Caco-2 (cell line): ENCODE data around the gene ADCY5. TPM values are rescaled to one million over a fixed set of nuclear protein-coding genes. Genes with fewer than 3 reads are reported as not detected.

Experiments used
- BruUV-seq: library from RNA; stranded (reverse); fragments of 400-500 nt; replicated peaks from 2 replicates; lab custom pipeline; 2021; lab: Mats Ljungman, UMichigan
- CTCF ChIA-PET: fragments of 300-600 bp; sonication (Branson Sonifier 250); formaldehyde crosslinking; loops from one replicate; lab custom pipeline; 2022; ENCODE audit warnings: antibody characterized with exemption; lab: Charles Lee
- POLR2A ChIA-PET: fragments of 300-600 bp; sonication (Branson Sonifier 250); formaldehyde crosslinking; loops from one replicate; lab custom pipeline; 2022; ENCODE audit warnings: antibody characterized with exemption; lab: Charles Lee
- DNase-seq, 2 experiments: peaks; one replicate each; pipeline versions ENCODE4 v3.0.0 to v3.0.0-alpha.2; 2020 to 2022
- H3K27me3 ChIP-seq: replicated peaks from 2 replicates; pipeline ENCODE4 v1.6.0; 2011; ENCODE audit warnings: low read length; ENCODE audit not compliant: control insufficient read depth, insufficient read depth
- H3K36me3 ChIP-seq: 2 replicates; pipeline ENCODE4 v1.5.1; 2011; ENCODE audit warnings: low read length; ENCODE audit not compliant: control insufficient read depth, insufficient read depth
- H3K4me1 ChIP-seq: fragments of 250-450 bp; sonication (Bioruptor Pico); 2 replicates; pipeline ENCODE4 v1.5.1; 2020; ENCODE audit warnings: mild to moderate bottlenecking
- H3K4me3 ChIP-seq: 2 replicates; pipeline ENCODE4 v1.5.1; 2011; ENCODE audit warnings: low read depth, mild to moderate bottlenecking, control low read depth, low read length
- H3K9me3 ChIP-seq: fragments of 250-450 bp; sonication (Bioruptor Pico); 2 replicates; pipeline ENCODE4 v1.5.1; 2020; ENCODE audit warnings: mild to moderate bottlenecking, moderate library complexity
- H3K27ac Mint-ChIP-seq: one replicate; pipeline ENCODE4 v1.8.0; 2022; ENCODE audit warnings: mixed read lengths; ENCODE audit not compliant: unreplicated experiment
- H3K27me3 Mint-ChIP-seq: one replicate; pipeline ENCODE4 v1.8.0; 2022; ENCODE audit warnings: mixed read lengths; ENCODE audit not compliant: insufficient read depth, unreplicated experiment
- H3K36me3 Mint-ChIP-seq: one replicate; pipeline ENCODE4 v1.8.0; 2022; ENCODE audit warnings: mild to moderate bottlenecking, mixed read lengths; ENCODE audit not compliant: insufficient read depth, unreplicated experiment
- H3K4me1 Mint-ChIP-seq: one replicate; pipeline ENCODE4 v1.8.0; 2022; ENCODE audit warnings: low read depth, mixed read lengths; ENCODE audit not compliant: unreplicated experiment
- H3K4me3 Mint-ChIP-seq: one replicate; pipeline ENCODE4 v1.8.0; 2022; ENCODE audit warnings: mild to moderate bottlenecking, moderate library complexity, mixed read lengths; ENCODE audit not compliant: unreplicated experiment
- H3K9me3 Mint-ChIP-seq: one replicate; pipeline ENCODE4 v1.8.0; 2022; ENCODE audit warnings: mixed read lengths; ENCODE audit not compliant: unreplicated experiment
- CTCF ChIP-seq, 2 experiments: fragments of 200-600 bp in 1 of 2; IDR thresholded peaks; 1 replicate in 1 of 2; 2 replicates in 1 of 2; pipeline versions ENCODE4 v1.5.1 to v1.8.0; 2011 to 2022; ENCODE audit warnings: antibody characterized with exemption in 1 of 2, control low read depth in 1 of 2, inconsistent platforms in 1 of 2, low read depth in 1 of 2, low read length in 1 of 2, mild to moderate bottlenecking in 1 of 2, moderate library complexity in 1 of 2; ENCODE audit not compliant: insufficient read depth in 1 of 2, severe bottlenecking in 1 of 2, unreplicated experiment in 1 of 2
- intact Hi-C: fragments of 100-400 bp; cut with micrococcal nuclease; formaldehyde crosslinking; loops from one replicate; pipeline ENCODE4 v1.10.0; 2022; ENCODE audit not compliant: unreplicated experiment
- total RNA-seq: library from RNA; stranded (reverse); gene quantifications from 2 replicates; pipeline ENCODE4 v1.2.3, GENCODE V29; 2022

Gene ADCY5
- total RNA-seq, 1 experiment from 2014 or later, result 0.91 TPM

- POLR2A ChIA-PET, result no interaction called here
- TF ChIP-seq CTCF (IDR thresholded peaks at IDR 0.05; ENCODE audit: insufficient read depth in 1 of 2, low read depth in 1 of 2, low read length in 1 of 2, severe bottlenecking in 1 of 2, unreplicated experiment in 1 of 2), result no peak
- H3K4me3 ChIP-seq, result no peak overlapping the region
- CTCF ChIA-PET, result no interaction called here
- no peak overlapping the region for H3K27ac Mint-ChIP-seq
- H3K4me1 ChIP-seq, result peaks cover 7% of the 10 kb centered on the region
- no peaks in the 10 kb centered on the region for H3K36me3 ChIP-seq
- no peak for DNase-seq
- intact Hi-C loops, result no loop called here
- H3K27me3 Mint-ChIP-seq, result no peaks in the 10 kb centered on the region
- BruUV-seq, result no TSS peak
- H3K9me3 Mint-ChIP-seq, result no peaks in the 10 kb centered on the region
- H3K9me3 ChIP-seq, result no peaks in the 10 kb centered on the region
- no peak overlapping the region for H3K4me3 Mint-ChIP-seq
- no peaks in the 10 kb centered on the region for H3K27me3 ChIP-seq
- no peaks in the 10 kb centered on the region for H3K36me3 Mint-ChIP-seq
- no peaks in the 10 kb centered on the region for H3K4me1 Mint-ChIP-seq
Measured at GRCh38 chr3:123416647-123417046, 32.2 kb downstream of the ADCY5 start.

DNA sequence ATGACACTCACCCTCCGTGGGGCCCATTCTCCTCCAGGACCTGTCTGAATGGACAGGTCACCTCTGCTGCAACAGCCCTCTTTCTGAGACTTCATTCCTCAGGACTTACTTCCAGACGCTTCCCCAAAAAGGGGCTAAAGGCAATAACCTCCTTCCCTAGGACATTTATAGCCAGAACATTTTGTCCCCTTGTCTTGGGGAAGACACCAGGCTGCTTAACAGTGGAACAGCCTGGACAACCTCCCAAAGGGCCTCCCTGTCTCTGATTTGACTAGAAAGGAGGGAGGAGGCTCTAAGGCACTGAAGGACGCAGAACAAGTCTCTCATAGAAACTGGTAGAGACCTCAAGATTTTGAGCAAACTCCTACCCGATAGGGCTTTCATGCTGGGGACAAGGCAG lies 32.7 kb downstream of the ADCY5 start:
- no peak for DNase-seq
- Mint-ChIP-seq H3K4me1 (peaks cover 3% of the 10 kb centered on the region), H3K9me3 (no peaks in the 10 kb centered on the region), H3K4me3 (no peak overlapping the region), H3K36me3 (no peaks in the 10 kb centered on the region), H3K27me3 (no peaks in the 10 kb centered on the region), H3K27ac (no peak overlapping the region)
- ChIA-PET CTCF (no interaction called here), POLR2A (no interaction called here)
- no peaks in the 10 kb centered on the region for H3K27me3 ChIP-seq
- H3K4me3 ChIP-seq, result no peak overlapping the region
- no peaks in the 10 kb centered on the region for H3K36me3 ChIP-seq
- no peak for TF ChIP-seq CTCF (IDR thresholded peaks at IDR 0.05; ENCODE audit: insufficient read depth in 1 of 2, low read depth in 1 of 2, low read length in 1 of 2, severe bottlenecking in 1 of 2, unreplicated experiment in 1 of 2)
- BruUV-seq, result no TSS peak
- intact Hi-C loops, result no loop called here
- no peaks in the 10 kb centered on the region for H3K9me3 ChIP-seq
- peaks cover 11% of the 10 kb centered on the region for H3K4me1 ChIP-seq

DNA sequence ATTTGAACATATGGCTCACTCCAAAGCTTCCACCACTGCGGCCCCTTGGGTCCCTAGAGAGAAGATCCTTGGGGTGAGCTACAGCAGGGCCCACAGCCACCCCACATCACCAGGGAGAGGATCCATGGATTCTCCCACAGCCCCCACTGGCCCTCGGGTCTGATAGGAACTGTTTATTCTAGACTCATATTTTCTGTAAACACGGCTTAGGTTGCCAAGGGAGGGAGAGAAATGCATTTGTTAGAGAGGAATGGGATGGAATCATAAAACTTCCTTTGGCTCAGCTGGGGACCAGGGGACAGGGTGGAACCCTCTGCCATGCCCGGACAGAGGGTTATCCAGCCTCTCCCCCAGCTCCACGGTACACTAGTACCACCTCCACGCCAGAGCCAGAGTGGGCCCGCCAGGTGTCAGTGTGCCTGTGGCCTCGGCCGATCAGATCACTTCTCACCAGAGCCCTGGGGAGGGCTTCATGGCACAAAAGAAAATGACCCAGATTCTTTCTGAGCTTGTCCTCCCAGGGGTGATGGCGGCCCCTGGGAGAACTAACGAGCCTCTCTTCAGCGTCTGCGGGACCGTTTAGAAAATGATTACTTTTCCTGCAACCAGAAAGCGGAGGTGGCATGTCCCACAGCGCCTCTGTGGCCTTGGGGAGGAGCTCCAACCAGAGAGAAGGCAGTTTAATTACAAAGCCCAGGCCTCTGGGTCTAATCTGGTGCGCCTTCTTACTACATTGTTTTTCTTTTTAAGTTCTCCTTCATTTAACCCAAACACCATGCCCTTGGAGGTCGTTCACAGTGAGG lies 33.7 kb downstream of the ADCY5 start:
- no peak for TF ChIP-seq CTCF (IDR thresholded peaks at IDR 0.05; ENCODE audit: insufficient read depth in 1 of 2, low read depth in 1 of 2, low read length in 1 of 2, severe bottlenecking in 1 of 2, unreplicated experiment in 1 of 2)
- no peak for DNase-seq
- CTCF ChIA-PET, result interaction anchor here (0.6 kb wide), 1 partner anchor 30 kb away, joined by 6 read pairs; no protein-coding TSS in a partner anchor
- no peaks in the 10 kb centered on the region for H3K36me3 Mint-ChIP-seq
- peaks cover 9% of the 10 kb centered on the region for H3K4me1 Mint-ChIP-seq
- Histone ChIP-seq H3K9me3 (no peaks in the 10 kb centered on the region), H3K4me3 (no peak overlapping the region), H3K4me1 (peaks cover 21% of the 10 kb centered on the region), H3K36me3 (no peaks in the 10 kb centered on the region), H3K27me3 (no peaks in the 10 kb centered on the region)
- H3K27ac Mint-ChIP-seq, result no peak overlapping the region
- no peak overlapping the region for H3K4me3 Mint-ChIP-seq
- no peaks in the 10 kb centered on the region for H3K9me3 Mint-ChIP-seq
- no TSS peak for BruUV-seq
- POLR2A ChIA-PET, result no interaction called here
- no peaks in the 10 kb centered on the region for H3K27me3 Mint-ChIP-seq
- intact Hi-C loops, result no loop called here
